HL-60 (cell line): ENCODE measurements around the gene NKD2.

Experiments
- CTCF ChIP-seq: IDR thresholded peaks from one replicate; pipeline ENCODE4 v1.5.1; 2011; ENCODE audit warnings: low read length, control low read depth, inconsistent platforms; ENCODE audit not compliant: insufficient read depth
- POLR2AphosphoS5 ChIP-seq: IDR thresholded peaks from 2 replicates; pipeline ENCODE4 v1.6.1; 2012; ENCODE audit warnings: low read depth
- SPI1 ChIP-seq: IDR thresholded peaks from 2 replicates; pipeline ENCODE4 v1.6.1; 2012; ENCODE audit warnings: low read depth, mild to moderate bottlenecking, borderline replicate concordance
- TF ChIP-seq, protein P1 (sequence below): IDR thresholded peaks from 2 replicates; pipeline ENCODE4 v1.6.1; 2012; ENCODE audit warnings: low read depth; ENCODE audit not compliant: insufficient replicate concordance

- no peak for TF ChIP-seq CTCF
- TF ChIP-seq POLR2AphosphoS5, result no peak
- TF ChIP-seq SPI1, result no peak
- TF ChIP-seq, protein P1, sequence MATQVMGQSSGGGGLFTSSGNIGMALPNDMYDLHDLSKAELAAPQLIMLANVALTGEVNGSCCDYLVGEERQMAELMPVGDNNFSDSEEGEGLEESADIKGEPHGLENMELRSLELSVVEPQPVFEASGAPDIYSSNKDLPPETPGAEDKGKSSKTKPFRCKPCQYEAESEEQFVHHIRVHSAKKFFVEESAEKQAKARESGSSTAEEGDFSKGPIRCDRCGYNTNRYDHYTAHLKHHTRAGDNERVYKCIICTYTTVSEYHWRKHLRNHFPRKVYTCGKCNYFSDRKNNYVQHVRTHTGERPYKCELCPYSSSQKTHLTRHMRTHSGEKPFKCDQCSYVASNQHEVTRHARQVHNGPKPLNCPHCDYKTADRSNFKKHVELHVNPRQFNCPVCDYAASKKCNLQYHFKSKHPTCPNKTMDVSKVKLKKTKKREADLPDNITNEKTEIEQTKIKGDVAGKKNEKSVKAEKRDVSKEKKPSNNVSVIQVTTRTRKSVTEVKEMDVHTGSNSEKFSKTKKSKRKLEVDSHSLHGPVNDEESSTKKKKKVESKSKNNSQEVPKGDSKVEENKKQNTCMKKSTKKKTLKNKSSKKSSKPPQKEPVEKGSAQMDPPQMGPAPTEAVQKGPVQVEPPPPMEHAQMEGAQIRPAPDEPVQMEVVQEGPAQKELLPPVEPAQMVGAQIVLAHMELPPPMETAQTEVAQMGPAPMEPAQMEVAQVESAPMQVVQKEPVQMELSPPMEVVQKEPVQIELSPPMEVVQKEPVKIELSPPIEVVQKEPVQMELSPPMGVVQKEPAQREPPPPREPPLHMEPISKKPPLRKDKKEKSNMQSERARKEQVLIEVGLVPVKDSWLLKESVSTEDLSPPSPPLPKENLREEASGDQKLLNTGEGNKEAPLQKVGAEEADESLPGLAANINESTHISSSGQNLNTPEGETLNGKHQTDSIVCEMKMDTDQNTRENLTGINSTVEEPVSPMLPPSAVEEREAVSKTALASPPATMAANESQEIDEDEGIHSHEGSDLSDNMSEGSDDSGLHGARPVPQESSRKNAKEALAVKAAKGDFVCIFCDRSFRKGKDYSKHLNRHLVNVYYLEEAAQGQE, result no peak
These were observed 50.6 kb downstream of the NKD2 start for GRCh38 chr5:1058988-1059883.
